ENCODE results near the gene ABCF3. TPM values are rescaled to one million over a fixed set of nuclear protein-coding genes. Genes with fewer than 3 reads are reported as not detected.

ABCF3 gene
- total and polyA plus RNA-seq, 2 of the 13 experiments (the other 11 are each of a cell fraction or from before 2014, with no cell fraction given): 38.8 to 46.5 TPM

- TF ChIP-seq HNRNPLL (IDR thresholded peaks at IDR 0.05; ENCODE audit: low read depth, low read length, poor library complexity, severe bottlenecking): peak; percentile 31
- no peak for TF ChIP-seq ZNF878 (CRISPR knock-in tag; IDR thresholded peaks at IDR 0.05)
- peak; percentile 73; the same call in 1 of the 2 replicates for TF ChIP-seq ZNF83 (CRISPR knock-in tag; IDR thresholded peaks at IDR 0.05; ENCODE audit: borderline replicate concordance)
- TF ChIP-seq FIP1L1 (IDR thresholded peaks at IDR 0.05; ENCODE audit: borderline replicate concordance, insufficient read depth, low read depth, low read length): no peak
- no peak for TF ChIP-seq PRDM4 (CRISPR knock-in tag; IDR thresholded peaks at IDR 0.05; ENCODE audit: borderline replicate concordance)
- no peak for TF ChIP-seq ZNF318 (CRISPR knock-in tag; IDR thresholded peaks at IDR 0.05)
- no peak for TF ChIP-seq HMGXB3 (CRISPR knock-in tag; IDR thresholded peaks at IDR 0.05; ENCODE audit: borderline replicate concordance)
- 0 out of 2 replicates have a peak, but pooled peaks have one; percentile 38 for TF ChIP-seq POLR2AphosphoS2 (IDR thresholded peaks at IDR 0.05; ENCODE audit: low read depth, low read length)
- TF ChIP-seq SPEN (CRISPR knock-in tag; IDR thresholded peaks at IDR 0.05; ENCODE audit: low read depth): peak; percentile 63; the same call in 1 of the 2 replicates
- TF ChIP-seq ZFP90 (CRISPR knock-in tag; IDR thresholded peaks at IDR 0.05; ENCODE audit: borderline replicate concordance): no peak
Measured at GRCh38 chr3:184174646-184175492, 11.1 kb upstream of the ABCF3 start, which contains the start of gene AP2M1 (continued).

Measured in HepG2 (cell line).